HG03378 (cell line): ENCODE measurements around the gene WDR1.

ENCODE experiments used
- ATAC-seq: cut with Tn5 transposase; IDR thresholded peaks from one replicate; pipeline ENCODE4 v1.9.1; 2021; ENCODE audit warnings: mild to moderate bottlenecking, moderate library complexity; ENCODE audit not compliant: unreplicated experiment

The WDR1 gene

DNA sequence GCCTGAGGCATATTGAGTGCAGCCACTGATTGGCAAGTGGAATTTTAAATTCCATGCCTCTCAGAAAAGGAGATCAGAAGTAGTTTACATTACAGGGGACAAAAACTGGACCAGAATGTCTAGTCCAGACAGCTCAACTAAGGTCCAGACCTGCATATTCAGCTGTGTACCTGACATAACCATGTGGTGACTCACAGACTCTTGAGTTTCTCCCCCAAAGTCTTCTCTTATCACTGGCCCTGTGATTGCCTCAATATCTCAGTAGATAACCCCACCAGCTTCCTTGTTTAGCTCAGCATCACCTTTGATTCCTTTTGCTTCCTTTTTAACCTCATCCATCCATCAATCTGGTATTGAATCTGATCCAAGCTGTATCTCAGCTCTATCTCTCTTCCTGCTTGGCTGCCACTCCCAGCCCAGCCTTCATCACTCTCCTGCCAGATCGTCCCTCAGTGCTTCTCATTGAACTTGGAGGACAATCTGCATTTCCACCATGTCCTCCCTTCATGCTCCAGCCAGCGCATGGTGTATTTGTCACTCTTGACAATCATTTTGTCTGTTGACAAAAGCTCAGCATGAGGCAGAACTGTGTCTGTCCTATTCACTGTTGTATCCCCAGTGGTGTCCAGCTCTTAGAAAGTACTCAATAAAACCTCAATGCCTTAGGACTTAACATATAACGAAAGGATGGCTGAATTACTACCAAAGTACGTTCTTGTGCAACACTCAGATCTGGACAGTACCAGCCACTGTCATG lies 67.5 kb downstream of the WDR1 start:
- no peak for ATAC-seq

GRCh38 chr4:10047967-10048366 lies 68.6 kb downstream of the WDR1 start:
- ATAC-seq: no peak

DNA sequence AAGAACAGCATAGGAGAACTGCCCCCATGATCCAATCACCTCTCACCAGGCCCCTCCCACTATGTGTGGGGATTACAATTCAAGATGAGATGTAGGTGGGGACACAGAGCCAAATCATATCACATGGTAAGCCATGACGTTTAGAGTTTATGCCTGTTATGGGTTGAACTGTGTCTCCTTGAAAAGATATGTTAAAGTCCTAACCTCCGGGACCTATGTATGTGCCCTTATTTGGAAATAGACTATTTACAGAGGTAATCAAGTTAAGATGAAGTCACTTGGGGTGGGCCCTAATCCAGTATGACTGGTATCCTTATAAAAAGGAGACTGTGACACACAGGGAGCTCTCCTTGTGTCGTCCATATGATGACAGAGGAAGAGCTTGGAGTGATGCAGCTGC lies 70.1 kb downstream of the WDR1 start:
- ATAC-seq: no peak

- no peak for ATAC-seq
Measured at GRCh38 chr4:10045481-10045880, 71.1 kb downstream of the WDR1 start.

DNA sequence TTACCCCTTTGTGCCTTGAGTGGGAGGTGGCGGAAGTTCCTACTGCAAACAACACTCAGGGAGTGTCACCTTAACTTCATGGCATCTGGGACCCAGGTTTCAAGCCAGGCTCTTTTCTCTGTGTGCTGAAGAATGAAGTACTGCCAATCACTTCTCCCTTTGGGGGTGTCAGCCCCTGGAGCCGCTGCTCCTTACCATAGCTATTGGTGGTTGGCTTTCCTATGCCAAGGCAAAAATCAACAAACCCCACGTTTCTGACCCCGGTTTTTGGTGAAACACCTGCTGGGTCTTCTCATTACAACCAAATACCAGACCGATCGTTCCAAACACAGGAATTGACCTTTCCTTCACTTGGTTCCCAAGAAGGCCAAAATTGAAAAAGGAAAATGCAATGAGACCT lies 75.6 kb downstream of the WDR1 start:
- ATAC-seq: no peak

DNA sequence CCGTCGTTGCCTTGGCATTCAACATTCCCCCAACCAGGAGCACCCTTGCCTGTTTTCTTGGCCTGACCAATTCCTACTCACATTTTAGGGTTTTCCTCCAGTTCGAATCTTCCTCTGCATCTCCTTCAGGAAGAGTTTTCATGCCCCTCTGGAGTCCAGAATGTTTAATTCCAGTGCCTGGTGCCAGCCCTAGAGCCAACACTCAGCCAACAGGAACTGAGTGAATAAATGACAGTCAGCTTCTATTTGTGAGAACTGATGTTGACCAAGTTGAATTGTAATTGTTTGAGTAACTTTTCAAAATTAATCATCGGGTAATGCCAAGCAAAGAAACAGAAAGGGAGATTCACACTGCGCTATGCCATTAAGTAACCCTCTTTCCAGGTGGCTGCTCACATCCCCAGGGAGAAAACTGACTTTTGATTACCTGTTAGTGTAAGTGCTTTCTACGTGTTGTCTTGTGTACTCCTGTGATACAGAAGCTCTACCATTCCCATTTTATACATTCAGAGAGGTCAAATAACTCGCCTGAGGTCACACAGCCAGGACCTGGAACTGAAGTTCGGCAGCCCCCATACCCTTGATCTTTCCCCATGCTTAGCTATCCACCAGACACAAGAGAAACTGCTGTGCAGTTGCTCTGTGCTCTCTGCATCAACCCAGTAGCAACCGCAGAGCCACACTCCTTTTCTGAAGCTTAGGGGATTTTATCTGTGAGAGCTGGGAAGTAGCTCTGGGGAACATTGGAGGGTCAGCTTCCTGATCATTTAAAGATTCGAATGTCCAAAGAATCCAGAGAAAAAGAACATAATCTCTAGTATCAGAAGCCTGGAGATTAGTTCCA lies 76.3 kb downstream of the WDR1 start:
- no peak for ATAC-seq

DNA sequence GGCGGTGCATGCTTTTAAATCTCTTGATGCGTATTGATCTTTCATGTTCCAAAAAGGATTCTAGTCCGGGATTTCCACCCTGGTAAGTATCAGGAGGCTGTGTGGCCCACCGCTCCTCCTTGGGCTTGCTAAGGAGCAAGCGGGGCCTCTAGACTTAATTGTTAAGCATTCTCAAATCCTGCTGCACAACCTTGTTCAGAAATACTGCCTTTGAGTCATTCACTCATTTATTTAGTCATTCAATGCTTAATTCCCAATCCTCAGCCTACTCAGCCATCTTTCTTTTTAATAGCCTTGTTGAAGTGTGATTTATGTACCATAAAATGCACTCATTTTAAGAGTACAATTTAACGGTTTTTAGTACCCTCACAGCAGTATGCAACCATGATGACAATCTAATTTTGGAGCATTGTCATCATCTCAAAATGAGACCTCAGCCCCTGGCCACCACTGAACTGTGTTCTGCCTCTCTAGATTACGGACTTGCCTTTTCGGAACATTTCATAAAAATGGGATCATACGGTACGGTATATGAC lies 79.7 kb downstream of the WDR1 start:
- ATAC-seq: no peak

GRCh38 chr4:10035130-10035529 lies 81.5 kb downstream of the WDR1 start:
- no peak for ATAC-seq

DNA sequence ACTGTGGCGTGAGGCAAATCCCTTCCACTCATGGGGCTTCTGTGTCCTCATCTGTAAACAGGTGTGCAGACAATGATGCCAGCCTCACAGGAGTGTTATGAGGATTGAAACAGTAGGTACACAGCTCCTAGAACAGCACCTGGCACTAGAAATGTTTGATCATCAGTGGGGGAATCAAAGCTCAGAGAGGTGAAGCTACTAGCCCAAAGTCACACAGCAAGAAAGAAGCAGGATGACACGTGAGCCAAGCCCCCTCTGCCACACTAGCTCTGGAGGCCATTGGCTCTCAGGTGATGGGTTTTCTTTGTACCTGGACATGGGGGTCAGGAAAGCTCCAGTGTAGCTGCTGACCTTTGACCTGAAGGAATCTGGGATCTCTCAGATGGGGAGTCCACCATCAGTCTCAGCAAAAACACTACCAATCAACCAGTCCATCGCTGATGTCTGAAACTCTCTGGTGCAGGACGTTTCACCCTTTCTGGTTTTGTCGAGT lies 81.9 kb downstream of the WDR1 start:
- no peak for ATAC-seq

GRCh38 chr4:10034136-10034535 lies 82.5 kb downstream of the WDR1 start:
- ATAC-seq: no peak

GRCh38 chr4:10033191-10033881 lies 83.3 kb downstream of the WDR1 start:
- ATAC-seq: no peak

DNA sequence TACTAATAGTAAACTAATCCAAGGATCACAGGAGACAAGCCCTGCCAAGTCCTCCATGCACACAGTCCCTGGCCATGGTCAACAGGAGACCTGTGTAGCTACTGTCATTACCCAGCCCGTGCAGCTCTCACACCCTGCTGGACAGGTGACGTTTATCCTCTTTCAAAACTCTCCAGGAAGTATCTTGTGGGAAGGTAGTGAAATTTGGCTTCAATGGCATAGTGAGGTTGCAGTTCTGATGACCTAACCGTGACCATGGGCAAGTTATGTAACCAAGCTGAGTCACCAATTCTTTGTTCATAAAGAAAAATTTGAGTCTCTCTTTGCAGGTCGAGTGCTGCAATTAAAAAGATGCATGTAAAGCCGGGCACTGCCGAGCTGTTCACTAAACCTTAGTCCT lies 84.0 kb downstream of the WDR1 start:
- no peak for ATAC-seq

GRCh38 chr4:10031668-10032590 lies 84.7 kb downstream of the WDR1 start:
- ATAC-seq: no peak

DNA sequence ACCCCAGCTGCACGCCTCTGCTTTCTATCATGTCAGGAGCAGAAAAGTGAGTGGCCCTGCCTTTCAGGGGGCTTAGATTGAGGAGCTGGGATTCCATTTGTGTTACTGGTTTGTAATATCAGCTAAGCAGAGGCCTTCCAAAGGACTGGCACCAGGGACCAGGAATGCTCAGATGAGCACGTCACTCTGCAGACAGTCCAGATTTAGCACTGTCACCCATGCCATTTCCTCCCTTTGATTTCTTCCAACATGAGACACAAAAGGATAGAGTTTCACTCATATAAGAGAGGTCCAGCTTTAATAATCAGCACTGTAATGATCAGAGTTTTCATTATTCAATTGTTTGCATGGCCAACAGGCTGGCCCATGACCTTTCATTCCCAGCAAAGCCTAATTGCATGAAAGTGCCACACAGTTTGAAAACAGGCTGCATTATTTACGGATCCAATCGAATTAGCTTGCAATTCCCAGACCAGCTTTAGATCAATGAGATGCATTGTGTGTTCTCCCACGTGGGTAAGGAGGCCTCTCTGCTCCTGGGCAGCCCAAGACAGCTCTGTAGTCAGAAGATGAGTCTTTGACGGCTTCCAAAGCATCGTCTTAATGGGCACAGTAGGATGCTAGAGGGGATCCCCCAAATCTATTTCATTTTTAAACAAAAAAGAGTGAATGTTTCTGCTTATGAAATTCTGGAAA lies 85.5 kb downstream of the WDR1 start:
- no peak for ATAC-seq

GRCh38 chr4:10029403-10029802 lies 87.2 kb downstream of the WDR1 start:
- no peak for ATAC-seq

- ATAC-seq: no peak
Measured at GRCh38 chr4:10028910-10029309, 87.7 kb downstream of the WDR1 start.

DNA sequence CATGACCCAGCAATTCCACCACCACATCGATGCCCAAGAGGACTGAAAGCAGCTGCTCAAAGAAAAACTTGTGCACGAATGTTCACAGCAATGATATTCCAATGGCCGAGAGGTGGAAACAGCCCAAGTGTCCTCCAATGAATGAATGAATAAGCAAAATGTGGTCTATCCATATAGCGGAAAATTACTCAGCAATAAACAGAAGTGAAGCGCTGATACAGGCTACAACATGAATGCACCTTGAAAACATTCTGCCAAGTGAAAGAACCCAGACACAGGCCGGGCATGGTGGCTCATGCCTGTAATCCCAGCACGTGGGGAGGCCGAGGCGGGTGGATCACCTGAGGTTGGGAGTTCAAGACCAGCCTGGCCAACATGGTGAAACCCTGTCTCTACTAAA lies 90.1 kb downstream of the WDR1 start:
- ATAC-seq: no peak

DNA sequence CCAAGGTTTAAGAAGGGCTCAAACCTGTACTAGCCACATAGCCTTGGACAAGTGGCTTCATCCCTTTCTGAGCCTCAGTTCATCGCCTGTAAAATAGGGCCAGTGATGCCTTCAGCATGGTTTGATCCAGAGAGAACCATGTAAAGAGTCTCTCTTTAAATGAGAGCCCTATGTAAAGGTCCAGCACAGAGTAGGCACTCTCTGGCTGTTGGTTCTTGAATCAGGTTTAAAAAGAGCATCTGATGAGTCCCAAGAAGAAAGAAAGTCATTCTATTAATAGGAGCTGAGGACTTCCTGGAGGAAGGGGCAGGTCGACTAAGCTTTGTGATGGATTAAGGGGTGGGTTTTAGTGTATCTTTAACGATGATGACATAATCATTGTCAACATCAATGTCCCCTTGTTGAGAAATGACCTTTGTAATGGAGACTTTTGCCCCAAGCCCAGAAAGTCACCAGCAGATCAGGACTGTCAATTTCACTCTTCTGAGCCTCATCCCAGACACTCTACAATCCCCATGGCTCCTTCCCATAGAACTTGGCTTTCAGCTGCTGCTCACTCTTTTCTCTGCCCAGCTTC lies 91.3 kb downstream of the WDR1 start:
- ATAC-seq: no peak
